ENCODE results near the gene BLCAP.

DNA sequence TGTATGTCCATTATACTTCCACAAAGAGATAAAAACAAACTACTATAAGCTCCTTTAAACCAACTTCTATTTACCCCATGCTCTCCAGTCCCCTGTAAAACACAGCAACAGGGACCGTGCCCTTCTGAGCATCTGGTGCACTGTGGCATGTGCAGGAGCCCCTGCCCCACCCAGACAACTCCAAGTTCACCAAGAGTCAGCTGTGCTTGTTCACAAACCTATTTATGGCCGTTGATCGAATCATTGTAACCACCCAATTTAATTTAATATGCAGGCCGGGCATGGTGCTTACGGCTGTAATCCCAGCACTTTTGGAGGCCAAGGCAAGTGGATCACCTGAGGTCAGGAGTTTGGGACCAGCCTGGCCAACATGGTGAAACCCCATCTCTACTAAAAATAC, 13.7 kb upstream of the BLCAP start:
- TF ChIP-seq, protein P1, sequence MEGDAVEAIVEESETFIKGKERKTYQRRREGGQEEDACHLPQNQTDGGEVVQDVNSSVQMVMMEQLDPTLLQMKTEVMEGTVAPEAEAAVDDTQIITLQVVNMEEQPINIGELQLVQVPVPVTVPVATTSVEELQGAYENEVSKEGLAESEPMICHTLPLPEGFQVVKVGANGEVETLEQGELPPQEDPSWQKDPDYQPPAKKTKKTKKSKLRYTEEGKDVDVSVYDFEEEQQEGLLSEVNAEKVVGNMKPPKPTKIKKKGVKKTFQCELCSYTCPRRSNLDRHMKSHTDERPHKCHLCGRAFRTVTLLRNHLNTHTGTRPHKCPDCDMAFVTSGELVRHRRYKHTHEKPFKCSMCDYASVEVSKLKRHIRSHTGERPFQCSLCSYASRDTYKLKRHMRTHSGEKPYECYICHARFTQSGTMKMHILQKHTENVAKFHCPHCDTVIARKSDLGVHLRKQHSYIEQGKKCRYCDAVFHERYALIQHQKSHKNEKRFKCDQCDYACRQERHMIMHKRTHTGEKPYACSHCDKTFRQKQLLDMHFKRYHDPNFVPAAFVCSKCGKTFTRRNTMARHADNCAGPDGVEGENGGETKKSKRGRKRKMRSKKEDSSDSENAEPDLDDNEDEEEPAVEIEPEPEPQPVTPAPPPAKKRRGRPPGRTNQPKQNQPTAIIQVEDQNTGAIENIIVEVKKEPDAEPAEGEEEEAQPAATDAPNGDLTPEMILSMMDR (IDR thresholded peaks at IDR 0.05; ENCODE audit: poor library complexity) = no peak
- TF ChIP-seq EZH2 (IDR thresholded peaks at IDR 0.05; ENCODE audit: borderline replicate concordance) (no peak), EZH2phosphoT487 (IDR thresholded peaks at IDR 0.05; ENCODE audit: low read depth, severe bottlenecking, unreplicated experiment) (no peak)

All from hepatocyte (in vitro differentiated cells).